GM21423 (cell line): ENCODE results near the gene ALG11.
"Not testable (repeated sequence)": the region's sequence is repeated elsewhere in the genome, so short reads cannot be mapped to it uniquely, and the experiment has no call there.

ENCODE experiments used
- ATAC-seq: cut with Tn5 transposase; IDR thresholded peaks from one replicate; pipeline ENCODE4 v1.9.1; 2021; ENCODE audit warnings: mild to moderate bottlenecking, moderate library complexity; ENCODE audit not compliant: unreplicated experiment

The ALG11 gene

DNA sequence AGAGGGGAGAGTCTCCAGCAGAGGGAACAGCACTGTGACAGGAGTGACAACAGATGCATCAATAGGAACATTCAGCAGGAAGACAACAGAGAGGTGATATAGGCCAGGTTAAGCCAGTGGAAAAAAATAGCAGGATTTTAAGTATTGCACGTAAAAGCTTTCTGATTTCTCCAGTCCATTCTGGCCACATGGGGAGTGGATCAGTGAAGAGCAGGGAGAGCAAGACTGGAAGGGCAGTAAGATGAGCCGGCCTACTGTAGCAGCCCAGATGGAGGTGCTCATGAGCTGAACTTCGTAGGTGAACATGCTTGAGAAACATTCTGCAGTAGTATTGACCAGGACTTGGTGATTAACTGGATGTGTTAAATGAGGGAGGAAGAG, 14.0 kb downstream of the ALG11 start:
- ATAC-seq: no peak

DNA sequence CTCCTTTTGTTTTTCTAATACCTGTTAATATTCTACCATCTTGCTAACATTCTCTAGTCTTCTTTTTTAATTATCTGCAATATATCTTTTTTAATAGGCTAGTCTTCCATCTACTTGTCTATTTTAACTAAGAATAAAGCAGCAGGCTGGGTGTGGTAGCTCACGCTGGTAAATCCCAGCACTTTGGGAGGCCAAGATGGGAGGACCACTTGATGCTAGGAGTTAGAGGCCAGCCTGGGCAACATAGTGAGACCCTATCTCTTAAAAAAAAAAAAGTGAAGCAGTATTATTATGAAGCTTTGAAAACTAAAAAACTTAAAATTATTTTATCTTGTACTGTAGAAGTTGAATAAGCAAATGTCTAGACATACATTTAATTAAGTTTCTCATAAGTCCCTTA, 15.6 kb downstream of the ALG11 start:
- no peak for ATAC-seq

DNA sequence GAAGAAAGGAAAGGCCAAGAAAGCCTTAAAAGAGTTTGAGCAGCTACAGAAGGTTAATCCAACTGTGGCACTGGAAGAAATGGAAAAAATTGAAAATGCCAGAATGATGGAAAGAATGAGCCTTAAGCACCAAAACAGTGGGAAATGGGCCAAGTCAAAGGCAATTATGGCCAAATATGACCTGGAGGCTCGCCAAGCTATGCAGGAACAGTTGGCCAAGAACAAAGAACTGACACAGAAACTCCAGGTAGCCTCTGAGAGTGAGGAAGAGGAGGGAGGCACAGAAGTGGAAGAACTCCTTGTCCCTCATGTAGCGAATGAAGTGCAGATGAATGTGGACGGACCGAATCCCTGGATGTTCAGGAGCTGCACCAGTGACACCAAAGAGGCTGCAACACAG, 17.4 kb downstream of the ALG11 start:
- ATAC-seq: no peak

DNA sequence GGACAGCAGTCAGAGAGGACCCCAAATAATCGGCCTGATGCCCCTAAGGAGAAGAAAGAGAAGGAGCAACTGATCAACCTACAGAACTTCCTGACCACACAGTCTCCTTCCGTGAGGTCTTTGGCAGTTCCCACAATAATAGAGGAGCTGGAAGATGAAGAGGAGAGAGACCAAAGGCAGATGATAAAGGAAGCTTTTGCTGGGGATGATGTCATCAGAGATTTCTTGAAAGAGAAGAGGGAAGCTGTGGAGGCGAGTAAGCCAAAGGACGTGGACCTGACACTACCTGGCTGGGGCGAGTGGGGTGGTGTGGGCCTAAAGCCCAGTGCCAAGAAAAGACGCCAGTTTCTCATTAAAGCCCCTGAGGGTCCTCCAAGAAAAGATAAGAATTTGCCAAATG, 18.2 kb downstream of the ALG11 start:
- ATAC-seq: not testable (repeated sequence)

DNA sequence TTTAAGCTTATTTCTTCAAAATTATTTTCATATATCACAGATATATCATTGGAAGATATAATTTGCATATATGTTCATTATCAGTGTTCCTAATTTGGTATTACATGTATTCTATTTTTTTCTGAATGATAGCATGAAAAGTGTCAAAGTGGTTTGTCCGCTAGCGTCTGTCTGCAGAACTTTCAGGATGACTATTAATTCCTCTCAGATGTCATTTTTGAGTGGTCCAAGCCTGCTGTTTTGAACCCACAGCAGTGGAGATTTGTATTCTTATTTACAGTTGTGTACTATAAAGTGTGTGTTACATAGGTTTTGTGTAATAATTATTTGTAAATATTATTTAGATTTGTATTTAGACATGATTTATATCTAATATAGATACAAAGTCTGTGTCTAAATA, 20.8 kb downstream of the ALG11 start:
- ATAC-seq: no peak

DNA sequence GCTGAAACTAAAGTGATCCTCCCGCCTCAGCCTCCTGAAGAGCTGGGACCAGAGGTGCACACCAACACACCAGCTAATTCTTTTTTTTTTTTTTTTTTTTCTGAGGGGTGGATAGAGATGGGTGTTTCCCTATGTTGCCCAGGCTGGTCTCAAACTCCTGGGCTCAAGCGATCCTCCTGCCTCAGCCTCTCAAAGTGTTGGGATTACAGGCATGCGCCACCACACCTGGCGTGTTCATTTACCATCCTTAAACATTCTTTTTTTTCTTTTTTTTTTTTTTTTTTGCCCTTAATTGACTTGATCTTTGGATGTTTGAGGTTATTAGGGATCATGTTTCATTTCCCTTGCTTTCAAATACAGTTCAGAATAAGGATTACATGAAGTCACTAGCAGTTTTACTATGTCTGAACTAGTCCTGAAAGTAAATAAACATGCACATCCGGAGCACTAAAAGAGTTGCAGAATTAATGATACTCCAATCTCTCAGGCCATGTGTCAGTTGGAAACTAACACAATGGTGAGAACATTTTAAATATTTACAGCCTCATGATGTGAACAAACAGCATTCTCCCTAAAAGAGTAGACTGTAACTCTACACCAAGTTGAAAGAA, 22.5 kb downstream of the ALG11 start:
- no peak for ATAC-seq

DNA sequence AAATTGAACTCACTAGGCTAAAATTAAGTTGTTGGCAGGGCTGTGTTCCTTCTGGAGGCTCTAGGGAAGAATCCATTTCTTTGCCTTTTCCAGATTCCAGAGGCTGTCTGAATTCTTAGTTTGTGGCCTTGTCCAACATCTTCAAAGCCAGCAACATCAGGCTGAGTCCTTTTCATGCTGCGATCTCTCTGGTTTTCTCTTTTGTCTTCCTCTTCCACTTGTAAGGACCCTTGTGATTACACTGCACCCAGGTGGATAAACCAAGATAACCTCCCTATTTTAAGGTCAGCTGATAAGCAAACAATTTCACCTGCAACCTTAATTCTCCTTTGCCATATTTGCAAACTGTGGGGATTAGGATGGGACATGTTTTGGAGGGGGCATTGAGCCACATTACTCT, 23.8 kb downstream of the ALG11 start:
- no peak for ATAC-seq

DNA sequence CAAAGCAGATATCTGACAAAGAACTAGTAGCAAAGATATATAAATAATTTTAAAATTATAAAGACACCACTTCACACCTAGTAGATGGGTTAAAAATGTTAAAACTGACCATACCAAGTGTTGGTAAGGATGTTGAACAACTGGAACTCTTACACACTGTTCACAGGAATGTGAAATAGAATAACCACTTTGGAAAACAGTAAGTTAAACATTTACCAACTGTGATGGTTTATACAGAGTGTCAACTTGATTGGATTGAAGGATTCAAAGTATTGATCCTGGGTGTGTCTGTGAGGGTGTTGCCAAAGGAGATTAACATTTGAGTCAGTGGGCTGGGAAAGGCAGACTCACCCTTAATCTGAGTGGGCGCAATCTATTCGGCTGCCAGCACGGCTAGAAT, 31.5 kb downstream of the ALG11 start:
- no peak for ATAC-seq

DNA sequence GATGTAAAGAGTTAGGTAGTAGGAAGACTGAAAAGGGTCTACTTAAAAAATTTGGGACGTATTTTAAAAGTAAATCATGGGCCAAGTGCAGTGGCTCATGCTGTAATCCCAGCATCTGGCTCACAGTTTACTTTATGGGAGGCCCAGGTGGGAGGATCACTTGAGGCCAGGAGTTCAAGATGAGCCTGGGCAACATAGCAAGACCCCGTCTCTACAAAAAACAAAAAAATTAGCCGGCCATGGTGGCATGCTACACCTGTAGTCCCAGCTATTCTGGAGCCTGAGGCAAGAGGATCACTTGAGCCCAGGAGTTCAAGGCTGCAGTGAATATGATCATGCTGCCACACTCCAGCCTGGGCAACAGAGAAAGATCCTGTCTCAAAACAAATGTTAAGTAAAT, 35.3 kb downstream of the ALG11 start:
- ATAC-seq: no peak

DNA sequence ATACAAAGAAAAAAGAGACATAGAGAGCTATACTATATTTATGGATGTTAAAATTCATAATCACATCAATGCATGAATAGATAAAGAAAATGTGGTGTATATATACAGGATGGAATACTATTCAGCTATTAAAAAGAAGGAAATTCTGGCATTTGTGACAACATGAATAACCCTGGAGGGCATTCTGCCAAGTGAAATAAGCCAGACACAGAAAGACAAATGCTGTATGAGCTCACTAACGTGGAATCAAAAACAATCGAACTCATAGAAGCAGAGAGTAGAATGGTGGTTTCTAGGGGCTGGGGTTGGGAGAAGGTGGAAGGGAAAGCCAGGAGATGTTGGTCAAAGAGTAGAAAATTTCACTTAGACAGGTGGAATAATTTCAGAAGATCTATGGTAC, 36.3 kb downstream of the ALG11 start:
- ATAC-seq: no peak

DNA sequence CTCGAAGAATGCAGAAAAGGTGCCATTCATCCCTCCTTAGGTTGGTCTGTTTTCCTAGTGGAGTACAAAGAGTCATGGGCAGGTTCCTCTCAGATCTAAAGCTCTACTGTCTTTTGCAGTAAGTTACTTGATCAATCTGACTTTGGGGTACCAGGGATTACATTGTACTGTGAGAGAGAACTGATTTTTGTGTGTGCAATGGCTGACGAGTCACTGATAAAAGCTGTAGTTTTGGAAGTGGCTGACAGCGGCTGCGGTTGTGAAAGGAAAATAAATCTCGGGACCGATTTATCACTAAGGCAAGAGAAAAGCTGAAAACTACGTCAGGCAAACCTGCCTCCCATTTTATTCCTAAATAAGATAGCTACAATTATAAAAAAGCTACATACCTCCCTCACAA, 39.2 kb downstream of the ALG11 start:
- no peak for ATAC-seq

DNA sequence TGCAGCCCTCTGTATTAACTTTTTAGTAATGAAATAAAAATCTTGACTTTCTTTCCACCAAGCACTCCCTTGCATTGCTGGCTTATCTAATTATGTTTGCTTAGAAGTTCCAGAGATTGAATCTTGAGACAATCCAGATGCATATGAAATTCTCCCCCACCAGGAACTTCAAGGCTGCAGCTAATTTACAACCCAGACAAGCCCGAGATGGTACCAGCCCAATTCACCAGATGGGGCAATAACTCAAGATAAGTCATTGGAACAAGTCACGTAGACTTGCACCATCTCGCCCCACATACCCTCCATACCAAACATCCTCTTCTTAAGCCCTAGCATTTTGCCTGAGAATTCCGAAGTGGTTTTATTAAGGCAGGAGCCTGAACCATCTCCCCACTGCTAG, 41.3 kb downstream of the ALG11 start:
- no peak for ATAC-seq

DNA sequence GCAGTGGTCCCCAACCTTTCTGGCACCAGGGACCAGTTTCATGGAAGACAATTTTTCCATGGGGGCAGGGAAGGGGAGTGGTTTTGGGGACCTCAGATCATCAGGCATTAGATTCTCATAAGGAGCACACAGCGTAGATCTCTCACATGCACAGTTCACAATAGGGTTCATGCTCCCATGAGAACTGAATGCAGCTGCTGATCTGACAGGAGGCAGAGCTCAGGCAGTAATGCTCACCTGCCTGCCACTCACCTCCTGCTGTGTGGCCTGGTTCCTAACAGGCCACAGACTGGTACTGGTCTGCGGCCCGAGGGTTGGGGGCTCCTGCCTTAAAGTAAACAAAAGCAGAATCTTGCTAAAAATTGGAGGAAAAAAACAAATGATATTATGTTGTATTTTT, 48.9 kb downstream of the ALG11 start:
- not testable (repeated sequence) for ATAC-seq

DNA sequence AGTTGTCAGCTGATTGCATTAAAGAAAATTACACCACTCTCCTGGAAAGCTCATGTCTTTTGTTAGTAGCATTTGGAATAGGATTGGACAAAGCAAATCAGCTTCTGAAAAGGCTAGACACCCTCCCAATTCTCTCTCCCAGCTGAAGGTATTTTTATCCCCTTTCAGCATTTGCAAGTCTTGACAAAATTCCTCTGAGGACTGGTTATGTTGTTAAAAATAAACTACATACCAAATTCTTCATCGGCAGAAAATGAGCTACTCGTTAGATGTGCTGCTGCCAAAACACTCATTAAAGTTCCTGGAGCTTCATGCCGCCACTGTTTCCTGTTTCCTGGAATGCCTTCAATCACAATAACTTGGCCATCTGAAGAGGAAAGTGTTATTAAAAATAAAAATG, 49.4 kb downstream of the ALG11 start:
- ATAC-seq: no peak

DNA sequence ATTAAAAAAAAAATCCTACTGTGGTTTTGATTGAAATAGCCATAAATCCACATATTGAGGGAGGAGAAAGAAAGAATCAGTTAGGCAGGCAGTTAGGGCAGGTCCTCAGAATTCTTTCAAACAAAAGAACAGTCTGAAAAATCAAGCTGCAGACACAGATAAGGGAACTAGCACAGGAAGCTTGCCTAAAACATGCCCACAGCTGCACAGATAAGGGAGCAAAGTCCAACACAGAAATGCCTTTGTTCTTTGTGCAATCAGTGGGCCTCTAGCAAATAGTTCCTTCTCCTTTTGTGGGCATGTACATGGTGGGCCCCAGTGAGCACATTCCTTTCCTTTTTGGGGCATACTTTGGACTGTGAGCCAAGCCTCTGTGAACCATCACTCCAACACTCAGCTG, 55.0 kb downstream of the ALG11 start:
- no peak for ATAC-seq

DNA sequence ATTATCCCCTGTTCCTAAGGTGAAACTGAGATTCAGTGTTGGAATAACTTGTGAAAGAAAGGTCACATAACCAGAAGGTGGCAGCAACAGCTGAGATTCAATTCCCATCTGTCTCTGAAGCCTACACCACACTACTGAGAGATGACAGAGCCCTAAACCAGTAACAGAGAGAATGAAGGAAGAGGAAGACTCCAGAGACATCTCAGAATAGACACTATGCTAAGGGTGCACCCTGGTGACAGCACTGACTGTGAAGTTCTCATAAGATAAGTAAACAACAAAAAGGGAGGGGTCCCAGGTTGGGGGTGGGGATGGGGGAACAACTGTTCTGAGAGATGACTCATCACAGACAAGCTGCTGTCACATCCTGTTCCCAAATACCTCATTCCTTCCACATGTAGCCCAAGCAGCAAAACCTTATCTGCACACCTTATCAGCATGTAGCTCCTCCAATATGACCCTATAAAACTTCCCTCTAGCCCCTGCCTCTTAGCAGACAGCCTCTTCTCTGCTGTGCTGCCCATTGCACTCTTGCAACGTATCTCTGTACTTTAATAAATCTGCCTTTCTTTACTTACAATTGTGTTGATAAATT, 58.8 kb downstream of the ALG11 start:
- ATAC-seq: no peak
